Stomach (tissue), 9 donors: ENCODE results near the gene CTNND2. TPM values are rescaled to one million over a fixed set of nuclear protein-coding genes. Genes with fewer than 3 reads are reported as not detected.

Source experiments
- DNase-seq, 2 donors: peaks; one replicate each; pipeline versions ENCODE4 v3.0.0 to v3.0.0-alpha.2; 2013 to 2019
- H3K27ac ChIP-seq, 5 donors: fragments of 200-600 bp in 4 of 5; sonication (generic) in 4 of 5; one replicate each; pipeline ENCODE4 v1.5.1; 2013 to 2019; ENCODE audit warnings: mild to moderate bottlenecking in 1 of 5, moderate library complexity in 1 of 5
- H3K27me3 ChIP-seq, 3 donors: fragments of 200-600 bp; sonication (generic); one replicate each; pipeline ENCODE4 v1.5.1; 2017 to 2019; ENCODE audit warnings: mixed run types in 1 of 3
- H3K36me3 ChIP-seq, 4 donors: fragments of 200-600 bp; sonication (generic); 1 replicate in 3 of 4; 2 replicates in 1 of 4; pipeline ENCODE4 v1.5.1; 2016 to 2019
- H3K4me1 ChIP-seq, 4 donors: fragments of 200-600 bp; sonication (generic); one replicate each; pipeline ENCODE4 v1.5.1; 2016 to 2019
- H3K4me3 ChIP-seq, 4 donors: fragments of 200-600 bp; sonication (generic) in 3 of 4; one replicate each; pipeline ENCODE4 v1.5.1; 2016 to 2019; ENCODE audit warnings: mild to moderate bottlenecking in 1 of 4
- H3K9me3 ChIP-seq, 4 donors: fragments of 200-600 bp; sonication (generic); one replicate each; pipeline ENCODE4 v1.5.1; 2016 to 2019
- EP300 ChIP-seq: sonication (generic); formaldehyde crosslinking; IDR thresholded peaks from one replicate; pipeline ENCODE4 v1.6.1; 2017; ENCODE audit warnings: antibody characterized with exemption
- POLR2A ChIP-seq, 4 donors: fragments of 450-650 bp; IDR thresholded peaks; one replicate each; pipeline ENCODE4 v1.6.1; 2016; ENCODE audit warnings: antibody characterized with exemption in 4 of 4, control low read depth in 2 of 4, mild to moderate bottlenecking in 1 of 4, moderate library complexity in 1 of 4
- POLR2AphosphoS5 ChIP-seq, 3 donors: sonication (generic); formaldehyde crosslinking; IDR thresholded peaks; one replicate each; pipeline ENCODE4 v1.6.1; 2016; ENCODE audit warnings: antibody characterized with exemption in 3 of 3
- WGBS, 5 donors: extraction: QIAGEN DNeasy Blood & Tissue Kit in 3 of 5; methylation state at CpG; one replicate each; pipeline versions ENCODE4 v1.1.5 to v1.1.7; 2013 to 2018; 5-methylcytosine and 5-hydroxymethylcytosine counted together
- intact Hi-C: fragments of 100-400 bp; cut with DNase I; formaldehyde crosslinking; loops from one replicate; pipeline ENCODE4 v1.15.1; 2023; ENCODE audit warnings: low total_unique reads
- polyA plus RNA-seq, 3 donors: library from polyadenylated mRNA; stranded (reverse); fragments of 200-250 nt; gene quantifications; one replicate each; pipeline ENCODE4 v1.2.3, GENCODE V29; 2013
- total RNA-seq, 5 donors: library from RNA; depleted of rRNA; stranded (reverse); fragments of >200 nt; gene quantifications; one replicate each; pipeline versions ENCODE4 v1.1.0 to v1.2.3, GENCODE V29; 2014 to 2016
- TF ChIP-seq, protein P1 (sequence below), 7 experiments: fragments of 450-650 bp in 4 of 7; fragments of 200-600 bp in 3 of 7; sonication (generic) in 3 of 7; IDR thresholded peaks; one replicate each; pipeline ENCODE4 v1.5.1; 2016 to 2019; ENCODE audit warnings: antibody characterized with exemption in 7 of 7, control low read depth in 2 of 7, mild to moderate bottlenecking in 1 of 7
- donor health status: healthy with polysubstance abuse.
- donor health status: Bipolar disorder and iron deficiency.
- donor health status: healthy.

Gene CTNND2
- total and polyA plus RNA-seq, 8 donors, result 0.29 to 3.4 (median 2.0) TPM; not detected in 2

DNA sequence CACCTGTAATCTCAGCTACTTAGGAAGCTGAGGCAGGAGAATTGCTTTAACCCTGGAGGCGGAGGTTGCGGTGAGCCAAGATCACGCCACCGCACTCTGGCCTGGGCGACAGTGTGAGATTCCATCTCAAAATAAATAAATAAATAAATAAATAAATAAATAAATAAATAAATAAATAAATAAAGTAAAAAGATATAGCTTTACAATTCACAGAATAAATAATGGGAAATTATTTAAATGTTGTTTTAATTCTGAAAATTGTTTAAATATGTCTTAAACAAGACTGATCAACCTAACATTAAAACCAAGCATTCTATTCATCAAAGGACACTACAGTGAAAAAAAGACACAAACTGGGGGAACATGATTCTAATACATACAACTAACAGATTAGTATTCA is 357.1 kb downstream of the CTNND2 start:
- no peaks in the 10 kb centered on the region for H3K36me3 ChIP-seq
- TF ChIP-seq EP300 (no peak), POLR2A (IDR thresholded peaks at IDR 0.05) (no peak), POLR2AphosphoS5 (IDR thresholded peaks at IDR 0.05) (no peak)
- TF ChIP-seq, protein P1, sequence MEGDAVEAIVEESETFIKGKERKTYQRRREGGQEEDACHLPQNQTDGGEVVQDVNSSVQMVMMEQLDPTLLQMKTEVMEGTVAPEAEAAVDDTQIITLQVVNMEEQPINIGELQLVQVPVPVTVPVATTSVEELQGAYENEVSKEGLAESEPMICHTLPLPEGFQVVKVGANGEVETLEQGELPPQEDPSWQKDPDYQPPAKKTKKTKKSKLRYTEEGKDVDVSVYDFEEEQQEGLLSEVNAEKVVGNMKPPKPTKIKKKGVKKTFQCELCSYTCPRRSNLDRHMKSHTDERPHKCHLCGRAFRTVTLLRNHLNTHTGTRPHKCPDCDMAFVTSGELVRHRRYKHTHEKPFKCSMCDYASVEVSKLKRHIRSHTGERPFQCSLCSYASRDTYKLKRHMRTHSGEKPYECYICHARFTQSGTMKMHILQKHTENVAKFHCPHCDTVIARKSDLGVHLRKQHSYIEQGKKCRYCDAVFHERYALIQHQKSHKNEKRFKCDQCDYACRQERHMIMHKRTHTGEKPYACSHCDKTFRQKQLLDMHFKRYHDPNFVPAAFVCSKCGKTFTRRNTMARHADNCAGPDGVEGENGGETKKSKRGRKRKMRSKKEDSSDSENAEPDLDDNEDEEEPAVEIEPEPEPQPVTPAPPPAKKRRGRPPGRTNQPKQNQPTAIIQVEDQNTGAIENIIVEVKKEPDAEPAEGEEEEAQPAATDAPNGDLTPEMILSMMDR (IDR thresholded peaks at IDR 0.05), result no peak
- H3K4me1 ChIP-seq, result no peaks in the 10 kb centered on the region
- 97 to 99% (median 97%) methylated on average over 5 of the region's 5 CpGs for WGBS, 5 donors
- H3K9me3 ChIP-seq, result no peaks in the 10 kb centered on the region
- peaks cover 0 to 5% (median 0%) of the 10 kb centered on the region in 3 donors for H3K27me3 ChIP-seq
- H3K27ac ChIP-seq, result no peak overlapping the region
- intact Hi-C loops, result no loop called here
- H3K4me3 ChIP-seq, result no peak overlapping the region
- DNase-seq, result no peak

DNA sequence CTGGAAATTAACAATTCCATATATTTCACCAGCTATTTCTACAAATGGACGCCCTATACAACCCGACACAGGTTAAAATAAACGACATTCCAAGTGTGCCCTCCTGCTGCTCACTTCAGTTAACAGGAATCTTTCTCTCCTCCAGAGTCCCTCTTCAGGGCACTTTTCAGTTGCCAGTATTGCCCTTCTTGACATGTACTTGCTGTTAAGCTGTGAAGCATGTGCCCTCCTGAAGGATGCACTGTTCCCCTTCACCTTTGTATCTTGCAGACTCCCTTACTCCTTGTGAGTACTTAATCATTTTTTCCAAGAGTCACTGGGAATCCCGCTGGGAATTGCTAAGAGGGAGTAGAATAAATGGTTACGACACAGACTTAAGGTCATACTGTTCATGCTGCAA is 364.1 kb downstream of the CTNND2 start:
- H3K27ac ChIP-seq, result no peak overlapping the region
- no peaks in the 10 kb centered on the region for H3K4me1 ChIP-seq
- no peaks in the 10 kb centered on the region for H3K9me3 ChIP-seq
- DNase-seq, result no peak
- no peaks in the 10 kb centered on the region for H3K27me3 ChIP-seq
- H3K36me3 ChIP-seq, result no peaks in the 10 kb centered on the region
- H3K4me3 ChIP-seq, result no peak overlapping the region
- 90 to 93% (median 91%) methylated on average over 5 of the region's 5 CpGs for WGBS, 5 donors
- intact Hi-C loops, result no loop called here
- no peak for TF ChIP-seq EP300
- TF ChIP-seq POLR2A (IDR thresholded peaks at IDR 0.05), result no peak
- TF ChIP-seq, protein P1 (IDR thresholded peaks at IDR 0.05), result no peak
- no peak for TF ChIP-seq POLR2AphosphoS5 (IDR thresholded peaks at IDR 0.05)

DNA sequence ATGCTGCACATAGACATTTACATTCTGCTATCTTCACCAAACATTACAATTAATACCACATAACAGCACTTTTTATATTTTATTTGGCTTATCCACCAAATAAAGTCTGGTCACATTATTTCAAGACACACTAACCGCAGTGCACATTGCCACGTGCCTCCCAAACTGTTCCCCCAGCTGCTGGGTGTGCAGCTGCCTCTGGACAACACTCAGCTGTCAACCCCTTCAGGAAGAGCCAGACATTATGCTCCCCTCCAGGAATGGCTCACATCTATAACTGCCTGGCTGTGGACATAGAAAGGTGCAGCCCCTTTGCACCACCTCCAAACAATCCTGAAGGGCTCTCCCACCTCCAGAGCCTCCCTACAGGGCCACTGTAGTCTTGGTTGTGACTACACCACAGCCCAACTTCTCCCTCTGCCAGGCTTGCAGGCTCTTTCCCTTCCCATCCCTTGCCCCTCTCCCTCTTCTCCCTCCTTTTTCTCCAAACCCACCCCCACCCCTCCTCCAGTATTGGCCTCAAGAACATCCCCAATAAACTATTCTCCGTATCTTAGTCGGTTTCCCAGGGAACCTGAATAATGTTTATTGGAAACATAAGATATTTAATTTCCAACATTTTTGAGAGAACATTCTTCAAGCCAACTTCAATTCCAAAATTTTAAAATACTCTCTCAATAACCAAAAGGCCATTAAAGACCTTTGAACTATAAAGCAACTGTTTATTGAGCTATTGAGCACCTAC is 372.3 kb downstream of the CTNND2 start:
- WGBS, 5 donors, result 67 to 83% (median 71%) methylated on average over 4 of the region's 4 CpGs

DNA sequence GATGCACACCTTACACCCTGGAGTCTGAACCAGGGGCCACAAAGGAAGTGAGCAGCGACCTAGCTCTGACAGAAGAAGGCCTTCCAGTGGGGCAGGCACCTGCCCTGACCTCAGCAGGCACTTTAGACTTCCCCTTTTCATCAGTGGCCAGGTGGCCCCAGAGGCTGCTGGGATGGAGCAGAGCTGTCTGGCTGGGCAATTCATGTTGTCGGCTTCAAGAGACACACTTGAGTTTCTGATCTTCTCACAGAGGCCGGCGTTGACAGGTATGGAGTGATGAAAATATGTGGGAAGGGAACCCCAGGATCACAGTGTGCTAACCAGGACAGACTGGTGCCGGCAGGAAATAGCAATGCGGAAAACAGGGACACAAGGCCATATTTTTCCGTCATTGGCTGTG is 375.5 kb downstream of the CTNND2 start:
- no peak overlapping the region for H3K4me3 ChIP-seq
- WGBS, 5 donors, result 85 to 93% (median 89%) methylated on average over 7 of the region's 7 CpGs
- TF ChIP-seq EP300 (no peak), POLR2AphosphoS5 (IDR thresholded peaks at IDR 0.05) (no peak), POLR2A (IDR thresholded peaks at IDR 0.05) (no peak)
- TF ChIP-seq, protein P1 (IDR thresholded peaks at IDR 0.05), result no peak
- H3K27me3 ChIP-seq, result no peaks in the 10 kb centered on the region
- H3K27ac ChIP-seq, result no peak overlapping the region
- H3K4me1 ChIP-seq, result no peaks in the 10 kb centered on the region
- DNase-seq, result no peak
- intact Hi-C loops, result no loop called here
- H3K9me3 ChIP-seq, result no peaks in the 10 kb centered on the region
- H3K36me3 ChIP-seq, result no peaks in the 10 kb centered on the region

More for the DNA sequence above, 372.3 kb downstream of the CTNND2 start:
- H3K27ac ChIP-seq, result no peak overlapping the region
- no peak overlapping the region for H3K4me3 ChIP-seq
- no peaks in the 10 kb centered on the region for H3K36me3 ChIP-seq
- no peaks in the 10 kb centered on the region for H3K9me3 ChIP-seq
- no peaks in the 10 kb centered on the region for H3K27me3 ChIP-seq
- H3K4me1 ChIP-seq, result no peaks in the 10 kb centered on the region
- peak in 1 of 2 donors; percentile 8 for DNase-seq
- intact Hi-C loops, result no loop called here
- TF ChIP-seq, protein P1 (IDR thresholded peaks at IDR 0.05), result no peak
